ENCODE data around the gene ZEB2.

- TF ChIP-seq CTCF (IDR thresholded peaks at IDR 0.05; ENCODE audit: low read depth, low read length, poor library complexity, severe bottlenecking): no peak
- no peak for TF ChIP-seq EZH2phosphoT487 (IDR thresholded peaks at IDR 0.05; ENCODE audit: borderline replicate concordance, low read length)
These were observed 10.7 kb upstream of the ZEB2 start for GRCh38 chr2:144530596-144530995.
